Activated T-cell treated with anti-CD3 and anti-CD28 coated beads for 1 hour (primary cell): Measurements from ENCODE around the gene IQGAP3.
A peak's percentile ranks its signal among the peaks of the same experiment; 100 is the strongest.
"Not testable (repeated sequence)": the region's sequence is repeated elsewhere in the genome, so short reads cannot be mapped to it uniquely, and the experiment has no call there.

Source experiments
- DNase-seq: peaks from one replicate; pipeline ENCODE4 v3.0.0-alpha.2; 2020; ENCODE audit warnings: low read depth

The IQGAP3 gene

GRCh38 chr1:156592910-156593660 is 20.7 kb upstream of the IQGAP3 start:
- DNase-seq = no peak

- DNase-seq = no peak
Measured at GRCh38 chr1:156592158-156592909, 20.0 kb upstream of the IQGAP3 start.

DNA sequence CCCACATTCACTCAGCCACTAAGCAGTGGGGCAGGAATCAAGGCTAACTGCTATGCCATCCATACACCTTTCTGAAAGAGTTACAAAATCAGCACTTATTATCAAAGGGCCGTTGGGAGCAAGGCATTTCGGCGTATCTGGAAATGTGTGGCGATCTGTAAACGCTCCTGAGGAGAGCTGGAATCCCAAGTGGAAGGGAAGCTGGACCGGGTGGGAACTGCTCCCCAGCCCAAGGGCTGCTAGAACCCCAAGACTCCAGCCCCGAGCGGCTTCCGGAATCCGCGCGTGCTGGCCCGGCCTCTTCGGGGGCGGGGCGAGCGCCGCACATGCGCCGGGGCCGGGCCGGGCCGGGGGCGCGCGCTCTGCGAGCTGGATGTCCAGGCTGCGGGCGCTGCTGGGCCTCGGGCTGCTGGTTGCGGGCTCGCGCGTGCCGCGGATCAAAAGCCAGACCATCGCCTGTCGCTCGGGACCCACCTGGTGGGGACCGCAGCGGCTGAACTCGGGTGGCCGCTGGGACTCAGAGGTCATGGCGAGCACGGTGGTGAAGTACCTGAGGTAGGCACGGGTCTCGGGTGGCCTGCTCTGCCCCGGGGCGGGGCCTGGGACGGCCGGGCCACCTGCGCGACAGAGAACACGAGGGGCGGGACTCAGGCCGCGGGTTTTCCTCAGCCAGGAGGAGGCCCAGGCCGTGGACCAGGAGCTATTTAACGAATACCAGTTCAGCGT is 19.2 kb upstream of the IQGAP3 start, which contains the start of gene NAXE:
NAXE (plus strand) TSS at position 345 of the 726 bp plus-strand sequence; CDS start at position 374, 29 bp downstream.
- DNase-seq = peak; percentile 61

DNA sequence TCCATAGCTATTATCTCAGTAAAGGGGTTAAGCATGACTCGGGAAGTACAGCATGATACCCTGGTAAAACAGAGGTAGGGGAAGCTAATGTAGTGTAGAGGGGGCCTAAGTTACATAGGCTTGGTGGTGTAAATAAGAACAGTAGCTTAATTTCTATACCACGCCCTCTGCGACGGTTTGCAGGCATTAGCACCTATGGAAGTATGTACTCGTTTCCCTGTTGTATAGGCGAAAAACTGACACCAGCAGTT is 18.7 kb upstream of the IQGAP3 start:
- no peak for DNase-seq

GRCh38 chr1:156590326-156591180 is 18.2 kb upstream of the IQGAP3 start:
- DNase-seq = no peak

GRCh38 chr1:156589546-156589945 is 17.2 kb upstream of the IQGAP3 start:
- no peak for DNase-seq

GRCh38 chr1:156587927-156588326 is 15.6 kb upstream of the IQGAP3 start:
- not testable (repeated sequence) for DNase-seq

DNA sequence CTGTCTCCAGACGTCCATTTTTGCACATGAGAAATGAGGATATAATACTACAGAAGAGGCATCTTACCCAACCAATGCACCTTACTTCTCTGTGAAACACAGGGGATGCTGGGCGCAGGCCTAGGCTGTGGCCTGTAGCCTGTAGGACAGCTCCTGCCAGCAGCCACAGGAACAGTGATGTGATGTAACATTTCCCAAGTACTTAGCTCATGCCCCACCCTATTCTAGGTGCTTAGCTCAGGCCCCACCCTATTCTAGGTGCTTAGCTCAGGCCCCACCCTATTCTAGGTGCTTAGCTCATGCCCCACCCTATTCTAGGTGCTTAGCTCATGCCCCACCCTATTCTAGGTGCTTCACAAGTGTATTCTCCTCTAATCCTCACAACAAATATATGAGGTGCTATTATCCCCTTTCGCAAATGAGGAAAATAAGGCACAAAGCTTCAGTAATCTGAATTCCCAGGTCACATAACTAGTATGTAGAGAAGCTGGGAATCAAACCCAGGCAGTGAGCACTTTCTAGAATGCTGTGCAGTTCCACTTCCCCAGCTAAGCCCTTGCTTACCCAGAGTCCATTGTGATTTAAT is 14.6 kb upstream of the IQGAP3 start:
- no peak for DNase-seq

DNA sequence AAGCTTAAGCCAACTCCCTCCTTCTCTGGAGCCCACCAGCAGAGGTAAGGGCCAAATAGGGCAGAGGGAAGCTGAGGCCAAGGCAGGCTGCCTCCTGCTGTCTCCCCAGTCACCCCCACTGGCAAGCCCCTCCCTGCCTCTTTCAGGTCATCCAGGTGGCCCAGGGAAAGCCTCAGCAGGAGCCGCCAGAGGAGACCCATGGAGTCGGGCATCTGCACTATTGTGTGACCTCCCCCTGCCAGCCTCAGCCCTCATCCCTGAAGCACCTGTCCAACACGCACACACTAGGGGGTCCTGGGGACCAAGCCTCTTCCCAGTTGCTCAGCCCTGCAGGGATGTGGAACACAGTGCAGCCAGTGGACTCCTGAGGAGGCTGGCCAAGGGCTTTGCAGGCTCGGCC is 14.0 kb upstream of the IQGAP3 start:
- DNase-seq = no peak

GRCh38 chr1:156584813-156585212 is 12.4 kb upstream of the IQGAP3 start:
- no peak for DNase-seq

- peak; percentile 64 for DNase-seq
Measured at GRCh38 chr1:156583821-156584622, 11.7 kb upstream of the IQGAP3 start.

GRCh38 chr1:156582388-156583017 is 10.1 kb upstream of the IQGAP3 start:
- DNase-seq = no peak

DNA sequence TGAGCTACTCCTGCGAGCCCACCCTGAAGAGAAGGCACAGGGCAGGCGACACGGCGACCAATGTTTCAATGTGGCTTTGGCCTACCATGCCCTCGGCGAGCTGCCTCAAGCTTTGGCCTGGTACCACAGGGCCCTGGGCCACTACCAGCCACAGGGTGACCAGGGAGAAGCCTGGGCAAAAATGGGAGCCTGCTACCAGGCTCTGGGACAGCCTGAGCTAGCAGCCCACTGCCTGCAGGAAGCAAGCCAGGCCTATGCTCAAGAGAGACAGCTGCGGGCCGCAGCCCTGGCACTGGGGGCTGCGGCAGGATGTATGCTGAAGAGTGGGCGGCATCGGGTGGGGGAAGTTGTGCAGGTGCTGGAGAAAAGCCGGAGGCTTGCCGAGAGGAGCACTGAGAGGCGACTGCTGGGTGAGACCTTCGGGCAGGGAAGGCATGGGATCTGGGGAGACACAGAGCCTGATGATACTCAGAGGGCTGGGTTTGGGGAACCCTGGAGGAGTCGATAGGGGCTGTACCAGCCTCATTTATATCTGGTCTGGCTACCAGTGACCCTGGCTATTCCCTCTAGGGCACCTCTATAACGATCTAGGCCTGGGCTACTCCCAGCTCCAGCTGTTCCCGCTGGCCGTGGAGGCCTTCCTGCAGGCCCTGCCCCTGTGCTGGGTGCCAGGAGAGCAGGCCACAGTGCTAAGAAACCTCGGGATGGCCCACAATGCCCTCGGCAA is 9.5 kb upstream of the IQGAP3 start:
- peak; percentile 18 for DNase-seq

- DNase-seq = no peak
Measured at GRCh38 chr1:156579472-156579871, 7.1 kb upstream of the IQGAP3 start, which contains the start of gene TTC24. TSS of gene TTC24 (plus strand) at chr1:156579723. CDS start at chr1:156581365, 1,642 bp downstream.

GRCh38 chr1:156578055-156578454 is 5.7 kb upstream of the IQGAP3 start:
- no peak for DNase-seq

DNA sequence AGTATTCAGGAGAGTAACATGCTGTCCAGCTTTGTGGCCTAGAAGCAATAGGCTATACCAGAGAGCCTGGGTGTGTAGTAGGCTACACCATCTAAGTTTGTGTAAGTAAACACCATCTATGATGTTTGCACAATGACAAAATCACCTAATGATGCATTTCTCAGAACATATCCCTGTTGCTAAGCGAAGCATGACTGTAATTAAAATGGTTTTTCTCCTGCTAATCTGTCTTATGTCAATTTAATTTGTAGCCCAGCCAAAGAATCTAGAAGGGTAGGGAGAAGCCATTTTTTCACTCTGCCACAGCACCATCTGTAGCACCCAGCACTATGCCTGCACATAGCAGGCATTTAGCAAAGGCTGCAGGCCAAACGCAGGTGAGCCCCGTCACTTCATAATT is 5.2 kb upstream of the IQGAP3 start:
- DNase-seq = no peak

- DNase-seq = no peak
Measured at GRCh38 chr1:156574039-156574633, 1.8 kb upstream of the IQGAP3 start.

DNA sequence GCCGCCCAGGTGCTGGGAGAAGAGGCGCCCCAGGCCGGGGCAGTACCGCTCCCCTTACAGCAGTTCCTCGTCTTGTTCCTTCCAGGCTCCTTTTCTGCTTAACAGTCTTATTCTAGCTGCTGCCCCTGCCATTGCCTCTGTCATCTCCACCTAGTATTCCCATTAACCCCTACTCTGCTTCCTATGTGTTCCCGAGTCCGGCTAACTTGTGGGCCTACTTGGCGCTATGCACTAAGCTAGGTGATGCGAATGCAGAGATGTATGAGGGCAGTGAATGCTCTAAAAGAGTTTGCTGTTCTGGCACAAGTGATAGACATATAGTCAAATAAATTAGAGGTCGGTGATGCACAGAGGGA is 276 bp upstream of the IQGAP3 start:
- no peak for DNase-seq

DNA sequence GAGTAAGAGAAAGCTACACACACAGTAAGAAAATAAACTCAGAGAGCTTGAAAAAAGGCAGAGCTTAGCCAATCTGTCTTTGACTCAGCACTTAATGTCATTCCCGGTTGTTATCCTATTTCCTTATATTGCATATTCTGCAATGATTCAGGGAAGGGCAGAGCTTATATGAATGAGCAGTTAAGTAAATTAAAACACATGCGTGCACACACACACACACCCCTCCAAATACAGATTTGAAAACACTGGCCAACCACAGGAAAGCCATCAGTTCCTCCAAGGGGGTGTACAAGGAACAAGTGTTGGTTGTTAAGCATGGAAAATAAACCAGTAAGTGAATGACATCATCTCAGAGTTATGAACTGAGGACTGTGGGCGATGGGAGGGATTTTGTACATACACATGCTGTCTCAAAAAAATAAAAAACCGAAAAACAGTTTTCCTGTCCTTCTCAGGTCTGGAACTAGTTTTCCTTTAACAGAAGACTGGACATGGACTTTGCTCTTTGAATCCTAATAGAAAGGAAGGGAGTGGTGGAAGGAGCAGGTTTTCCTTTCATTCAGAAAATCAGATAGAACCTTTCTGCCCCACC is 1.0 kb downstream of the IQGAP3 start:
- no peak for DNase-seq
